Stimulated activated CD4-positive, alpha-beta T cell treated with anti-CD3 and anti-CD28 coated beads, Interleukin-12 subunit alpha, Interleukin-12 subunit beta, amount 100 ng/mL, for 4 hours (primary cell): ENCODE measurements around the gene ALKBH7.

Source experiments
- DNase-seq: peaks from one replicate; pipeline ENCODE4 v3.0.0-alpha.2; 2020

The ALKBH7 gene

GRCh38 chr19:6402058-6402457, 29.5 kb downstream of the ALKBH7 start:
- no peak for DNase-seq

- no peak for DNase-seq
These were observed 30.4 kb downstream of the ALKBH7 start for GRCh38 chr19:6402837-6403608.

- DNase-seq = no peak
These were observed 33.8 kb downstream of the ALKBH7 start for GRCh38 chr19:6406401-6406800.

GRCh38 chr19:6409346-6409745, 36.8 kb downstream of the ALKBH7 start:
- DNase-seq = no peak

GRCh38 chr19:6412061-6412446, 39.5 kb downstream of the ALKBH7 start:
- DNase-seq = no peak

- peak; percentile 51 for DNase-seq
These were observed 40.0 kb downstream of the ALKBH7 start for GRCh38 chr19:6412447-6413091.

GRCh38 chr19:6413291-6413690, 40.7 kb downstream of the ALKBH7 start:
- DNase-seq = no peak

- no peak for DNase-seq
These were observed 41.4 kb downstream of the ALKBH7 start for GRCh38 chr19:6413721-6414643.

GRCh38 chr19:6414793-6415590, 42.4 kb downstream of the ALKBH7 start:
- DNase-seq = no peak

GRCh38 chr19:6415591-6416190, 43.1 kb downstream of the ALKBH7 start:
- no peak for DNase-seq

- no peak for DNase-seq
These were observed 44.2 kb downstream of the ALKBH7 start for GRCh38 chr19:6416658-6417405.

GRCh38 chr19:6417713-6418561, 45.3 kb downstream of the ALKBH7 start:
- no peak for DNase-seq

- DNase-seq = no peak
These were observed 46.0 kb downstream of the ALKBH7 start for GRCh38 chr19:6418562-6418932.

- DNase-seq = no peak
These were observed 48.8 kb downstream of the ALKBH7 start for GRCh38 chr19:6421075-6422014.

- DNase-seq = peak; percentile 33
These were observed 51.1 kb downstream of the ALKBH7 start for GRCh38 chr19:6423499-6424194.

GRCh38 chr19:6424195-6424938, 51.8 kb downstream of the ALKBH7 start, which contains the start of gene KHSRP:
TSS of gene KHSRP (minus strand) at chr19:6424811. CDS start at chr19:6424701, 110 bp downstream.
- peak; percentile 44 for DNase-seq
